ENCODE data around the gene CFAP74.
A peak's percentile ranks its signal among the peaks of the same experiment; 100 is the strongest.

CFAP74 gene

DNA sequence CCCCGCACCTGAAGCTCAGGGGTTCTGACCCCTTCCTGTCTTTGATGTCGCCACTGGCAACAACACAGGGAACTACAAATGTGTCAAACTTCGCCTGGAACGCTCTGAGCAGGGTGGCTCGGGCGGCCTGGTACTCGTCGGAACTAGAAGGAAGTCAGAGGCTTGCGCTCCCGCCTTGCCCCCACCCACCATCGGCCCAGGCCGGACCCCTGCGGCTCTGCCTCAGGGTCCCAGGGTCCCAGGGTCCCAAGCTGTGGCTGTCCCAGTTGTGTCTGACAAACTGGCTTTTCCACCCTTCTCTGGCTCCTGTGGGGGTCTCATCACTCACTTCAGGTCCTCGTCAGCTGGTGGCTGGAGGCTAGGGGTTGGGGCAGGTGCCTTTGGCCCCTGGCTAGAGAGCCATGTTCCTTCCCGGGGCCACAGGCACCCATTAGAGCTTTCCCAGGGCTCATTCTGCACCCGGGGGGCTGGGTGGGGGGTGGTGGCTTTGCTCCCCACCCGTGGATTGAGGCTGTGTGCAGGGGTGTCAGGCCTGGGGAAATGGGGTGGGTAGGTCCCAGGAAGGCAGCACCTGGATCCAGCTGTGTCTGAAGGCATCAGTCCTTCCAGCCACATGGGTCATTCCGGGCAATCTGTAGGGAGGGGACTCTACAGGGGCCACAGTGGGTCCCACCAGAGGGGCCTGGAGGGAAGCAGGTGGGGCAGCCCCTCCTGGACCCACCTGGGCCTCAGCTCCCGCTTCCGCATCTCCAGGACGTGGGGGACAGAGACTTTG, 76.5 kb downstream of the CFAP74 start:
- Histone ChIP-seq H3K9ac (ENCODE audit: low read length) (no peak overlapping the region), H3K4me1 (ENCODE audit: control insufficient read depth, insufficient read depth, low read length) (no peaks in the 10 kb centered on the region), H3K27ac (ENCODE audit: low read depth, low read length) (no peak overlapping the region), H3K27me3 (ENCODE audit: control insufficient read depth, insufficient read depth, low read length) (no peaks in the 10 kb centered on the region), H3K36me3 (ENCODE audit: control insufficient read depth, insufficient read depth, low read length) (no peaks in the 10 kb centered on the region), H3K4me3 (ENCODE audit: low read length) (no peak overlapping the region)

DNA sequence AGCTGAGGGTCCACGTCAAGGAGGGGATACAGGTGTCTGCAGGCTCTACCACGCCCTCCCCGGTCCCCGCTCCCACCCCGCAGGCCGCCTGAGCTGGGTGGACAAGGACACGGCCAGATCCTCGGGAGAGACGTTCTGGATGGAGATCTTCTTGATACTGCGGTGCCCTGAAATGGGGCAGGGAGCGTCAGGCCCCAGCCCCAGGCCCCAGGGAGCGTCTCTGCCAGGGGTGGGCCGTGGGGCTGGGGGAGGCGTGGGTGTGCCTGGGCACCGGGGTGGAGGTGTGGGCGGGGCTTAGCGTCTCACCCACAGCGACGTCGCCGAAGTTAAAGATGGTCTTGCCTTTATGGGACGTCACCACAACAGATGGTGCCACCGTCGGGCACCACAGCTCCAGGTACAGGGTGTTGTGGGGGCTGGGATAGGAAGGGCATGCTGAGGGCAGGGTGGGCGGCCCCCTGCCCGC, 77.2 kb downstream of the CFAP74 start:
- H3K36me3 ChIP-seq (ENCODE audit: control insufficient read depth, insufficient read depth, low read length) = no peaks in the 10 kb centered on the region
- H3K27ac ChIP-seq (ENCODE audit: low read depth, low read length) = no peak overlapping the region
- no peaks in the 10 kb centered on the region for H3K27me3 ChIP-seq (ENCODE audit: control insufficient read depth, insufficient read depth, low read length)
- no peaks in the 10 kb centered on the region for H3K4me1 ChIP-seq (ENCODE audit: control insufficient read depth, insufficient read depth, low read length)
- H3K4me3 ChIP-seq (ENCODE audit: low read length) = no peak overlapping the region
- no peak overlapping the region for H3K9ac ChIP-seq (ENCODE audit: low read length)

DNA sequence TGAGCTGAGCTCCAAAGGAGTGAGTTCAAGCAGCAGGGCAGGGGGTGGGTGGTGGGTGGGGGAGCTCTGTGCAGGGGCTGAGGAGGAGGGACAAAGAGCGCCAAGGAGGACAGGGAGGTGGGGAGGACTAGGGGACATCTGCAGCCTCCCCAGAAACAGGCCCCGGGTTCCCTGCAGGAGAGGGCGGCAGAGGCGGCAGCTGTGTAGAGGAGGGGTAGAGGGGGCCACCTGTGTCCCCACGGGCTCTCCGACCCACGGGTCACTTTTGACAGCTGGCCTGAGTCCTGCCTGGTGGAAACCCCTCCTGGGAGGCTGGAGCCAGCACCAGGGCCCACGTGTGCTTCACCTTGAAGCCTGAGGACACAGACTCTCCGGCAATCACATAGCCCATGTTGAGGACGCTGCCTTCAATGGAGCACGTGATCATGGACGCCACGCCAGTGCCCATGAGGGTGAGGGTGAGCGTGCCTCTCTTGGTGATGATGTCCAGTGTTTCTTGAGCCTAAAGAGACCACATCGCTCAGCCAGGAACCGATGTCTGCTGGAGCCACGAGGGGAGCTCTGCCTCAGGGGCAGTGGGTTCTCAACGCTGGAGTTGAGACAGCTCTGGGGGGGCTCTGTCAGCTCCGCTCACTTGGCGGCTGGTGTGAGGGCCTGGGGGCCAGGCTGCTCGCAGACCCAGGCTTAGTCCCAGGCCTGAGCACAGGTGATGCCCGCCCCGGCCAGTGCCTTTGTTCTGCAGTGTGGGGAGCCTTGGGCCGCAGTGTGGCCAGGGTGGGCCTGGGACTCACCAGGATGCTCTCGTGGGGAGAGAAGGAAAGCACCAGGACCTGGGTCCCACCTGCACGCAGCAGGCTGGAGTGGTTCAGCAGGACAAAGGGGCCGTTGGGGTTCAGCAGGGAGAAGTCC, 77.9 kb downstream of the CFAP74 start:
- H3K27me3 ChIP-seq (ENCODE audit: control insufficient read depth, insufficient read depth, low read length) = no peaks in the 10 kb centered on the region
- no peaks in the 10 kb centered on the region for H3K36me3 ChIP-seq (ENCODE audit: control insufficient read depth, insufficient read depth, low read length)
- H3K4me1 ChIP-seq (ENCODE audit: control insufficient read depth, insufficient read depth, low read length) = no peaks in the 10 kb centered on the region
- no peak overlapping the region for H3K27ac ChIP-seq (ENCODE audit: low read depth, low read length)
- H3K4me3 ChIP-seq (ENCODE audit: low read length) = no peak overlapping the region
- no peak overlapping the region for H3K9ac ChIP-seq (ENCODE audit: low read length)

DNA sequence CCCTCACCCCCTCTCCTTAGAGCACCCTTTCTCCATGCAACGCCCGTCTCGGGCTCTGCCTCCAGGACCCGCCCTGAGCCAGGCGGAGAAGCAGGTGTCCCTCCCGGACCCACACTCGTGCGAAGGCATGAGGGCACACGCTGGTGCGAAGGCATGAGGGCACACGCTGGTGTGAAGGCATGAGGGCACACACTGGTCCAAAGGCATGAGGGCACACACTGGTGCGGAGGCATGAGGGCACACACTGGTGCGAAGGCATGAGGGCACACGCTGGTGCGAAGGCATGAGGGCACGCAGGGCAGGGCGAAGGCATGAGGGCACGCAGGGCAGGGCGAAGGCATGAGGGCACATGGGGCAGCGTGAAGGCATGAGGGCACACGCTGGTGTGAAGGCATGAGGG, 78.7 kb downstream of the CFAP74 start:
- H3K9ac ChIP-seq (ENCODE audit: low read length) = no peak overlapping the region
- H3K27ac ChIP-seq (ENCODE audit: low read depth, low read length) = no peak overlapping the region
- H3K27me3 ChIP-seq (ENCODE audit: control insufficient read depth, insufficient read depth, low read length) = no peaks in the 10 kb centered on the region
- H3K36me3 ChIP-seq (ENCODE audit: control insufficient read depth, insufficient read depth, low read length) = no peaks in the 10 kb centered on the region
- no peaks in the 10 kb centered on the region for H3K4me1 ChIP-seq (ENCODE audit: control insufficient read depth, insufficient read depth, low read length)
- H3K4me3 ChIP-seq (ENCODE audit: low read length) = no peak overlapping the region

DNA sequence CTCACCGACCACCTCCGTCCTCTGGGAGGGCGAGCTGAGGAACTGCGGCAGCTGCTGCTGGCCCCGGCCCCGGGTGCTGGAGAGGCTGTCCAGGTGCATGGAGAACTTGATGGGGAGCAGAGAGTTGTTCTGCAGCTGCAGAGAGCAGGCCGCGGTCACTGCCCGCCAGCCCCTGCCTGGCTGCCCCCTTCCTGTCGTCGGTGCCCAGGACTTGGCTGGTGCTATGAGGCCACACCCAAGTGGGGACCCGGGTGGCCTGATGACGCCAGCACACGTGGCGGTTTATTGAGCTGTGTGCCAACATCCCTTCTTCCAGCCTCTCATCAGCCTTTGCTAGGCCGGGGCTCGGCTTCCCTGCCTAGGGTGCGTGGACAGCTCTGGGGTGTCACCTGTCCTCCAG, 79.2 kb downstream of the CFAP74 start:
- Histone ChIP-seq H3K36me3 (ENCODE audit: control insufficient read depth, insufficient read depth, low read length) (no peaks in the 10 kb centered on the region), H3K4me1 (ENCODE audit: control insufficient read depth, insufficient read depth, low read length) (no peaks in the 10 kb centered on the region)

DNA sequence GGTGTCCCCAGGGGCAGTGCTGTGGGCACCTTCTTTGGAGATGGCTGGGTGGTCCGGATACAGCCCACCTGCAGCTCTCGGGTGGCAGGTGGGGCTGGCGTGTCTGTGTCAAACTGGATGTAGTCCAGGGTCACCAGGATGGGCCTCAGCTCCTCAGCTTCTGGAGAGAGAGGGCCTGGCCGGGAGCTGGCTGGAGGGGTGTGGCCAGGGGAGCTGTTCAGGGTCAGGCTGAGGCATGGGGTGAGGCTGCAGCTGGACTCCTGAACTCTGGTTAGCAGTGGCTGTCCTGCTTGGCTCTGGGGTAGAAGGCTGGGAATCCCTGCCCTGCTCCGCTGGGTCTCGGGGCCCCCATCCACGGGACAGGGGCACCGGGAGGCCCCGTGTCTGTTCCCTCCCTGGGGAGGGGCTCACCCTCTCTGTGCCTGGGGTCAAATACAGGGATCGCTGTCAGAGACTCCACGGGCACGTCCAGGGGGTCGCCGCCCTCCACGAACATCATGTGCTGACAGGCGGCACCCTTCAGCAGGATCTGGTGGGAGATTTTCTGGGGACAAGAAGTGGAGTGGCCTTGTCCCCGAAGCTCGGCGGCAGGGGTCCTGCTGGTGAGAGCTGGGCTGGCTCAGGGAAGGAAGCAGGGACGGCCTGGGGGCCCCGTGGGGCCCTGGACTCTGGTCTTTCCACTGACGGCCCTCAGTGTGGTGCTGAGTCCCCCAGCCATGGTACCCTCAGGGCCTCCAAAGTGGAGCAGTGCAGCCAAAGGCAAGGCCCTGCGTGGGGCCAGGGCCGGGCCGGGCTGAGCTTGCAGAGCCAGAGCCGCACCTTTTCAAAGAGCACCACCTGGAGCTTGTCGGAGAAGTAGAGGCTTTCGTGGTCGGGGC, 80.4 kb downstream of the CFAP74 start:
- H3K27me3 ChIP-seq (ENCODE audit: control insufficient read depth, insufficient read depth, low read length) = no peaks in the 10 kb centered on the region
- H3K4me3 ChIP-seq (ENCODE audit: low read length) = no peak overlapping the region
- peaks cover 7% of the 10 kb centered on the region for H3K4me1 ChIP-seq (ENCODE audit: control insufficient read depth, insufficient read depth, low read length)
- H3K27ac ChIP-seq (ENCODE audit: low read depth, low read length) = no peak overlapping the region
- H3K36me3 ChIP-seq (ENCODE audit: control insufficient read depth, insufficient read depth, low read length) = no peaks in the 10 kb centered on the region
- H3K9ac ChIP-seq (ENCODE audit: low read length) = no peak overlapping the region

More for the DNA sequence above, 79.2 kb downstream of the CFAP74 start:
- H3K27me3 ChIP-seq (ENCODE audit: control insufficient read depth, insufficient read depth, low read length) = no peaks in the 10 kb centered on the region
- no peak overlapping the region for H3K27ac ChIP-seq (ENCODE audit: low read depth, low read length)
- no peak overlapping the region for H3K9ac ChIP-seq (ENCODE audit: low read length)
- H3K4me3 ChIP-seq (ENCODE audit: low read length) = no peak overlapping the region

DNA sequence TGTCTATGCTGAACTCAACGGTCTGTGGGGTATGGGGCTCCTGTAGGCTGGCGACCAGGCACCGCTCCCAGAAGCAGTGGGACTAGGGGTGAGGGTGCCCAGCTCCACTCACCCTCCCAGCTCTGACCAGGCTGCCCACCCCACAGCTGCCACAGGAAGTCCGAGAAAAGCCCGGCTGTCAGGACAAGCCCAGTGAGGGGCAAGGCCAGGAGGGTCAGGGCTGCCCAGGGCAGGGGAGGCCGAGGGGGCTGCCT, 81.0 kb downstream of the CFAP74 start:
- H3K27me3 ChIP-seq (ENCODE audit: control insufficient read depth, insufficient read depth, low read length) = no peaks in the 10 kb centered on the region
- no peaks in the 10 kb centered on the region for H3K36me3 ChIP-seq (ENCODE audit: control insufficient read depth, insufficient read depth, low read length)
- H3K27ac ChIP-seq (ENCODE audit: low read depth, low read length) = no peak overlapping the region
- H3K4me1 ChIP-seq (ENCODE audit: control insufficient read depth, insufficient read depth, low read length) = peaks cover 9% of the 10 kb centered on the region
- no peak overlapping the region for H3K4me3 ChIP-seq (ENCODE audit: low read length)
- H3K9ac ChIP-seq (ENCODE audit: low read length) = no peak overlapping the region

DNA sequence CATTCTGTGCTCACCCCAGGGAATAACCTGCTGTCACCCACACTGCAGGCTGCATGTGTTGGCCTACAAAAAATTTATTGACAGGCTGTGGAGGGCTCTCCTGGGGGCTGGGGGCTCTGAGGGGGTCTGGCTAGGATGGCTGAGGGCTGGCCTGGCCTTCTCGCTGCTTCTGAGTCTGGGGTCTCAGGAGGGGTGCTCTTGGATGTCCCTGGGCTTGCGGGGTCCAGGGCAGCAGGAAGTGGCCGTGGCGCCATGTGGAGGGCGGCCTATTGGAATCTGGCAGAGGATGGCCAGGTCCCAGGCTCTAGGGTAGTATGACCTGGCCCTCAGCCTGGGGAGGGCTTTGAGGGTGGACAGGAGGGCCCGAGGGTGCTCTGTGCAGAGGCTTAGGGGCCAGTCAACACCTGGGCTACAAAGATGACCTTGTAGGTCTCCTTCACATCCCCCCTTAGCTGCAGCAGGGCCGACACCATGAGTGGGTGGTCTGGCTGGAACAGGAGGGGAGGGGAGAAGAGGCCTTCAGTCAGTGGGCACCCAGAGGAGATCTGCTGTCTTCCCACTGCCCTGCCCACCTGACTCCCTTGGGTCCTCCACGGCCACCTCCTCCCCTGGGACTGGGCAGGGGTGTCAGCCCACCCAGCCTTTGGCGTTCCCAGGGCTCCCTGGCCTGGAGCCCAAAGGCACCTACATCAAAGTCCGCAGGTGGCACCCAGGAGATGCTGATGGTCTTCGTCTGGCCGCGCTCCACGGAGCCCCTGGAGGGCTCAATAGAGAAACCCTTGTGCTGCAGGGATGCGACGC, 81.5 kb downstream of the CFAP74 start:
- peaks cover 9% of the 10 kb centered on the region for H3K4me1 ChIP-seq (ENCODE audit: control insufficient read depth, insufficient read depth, low read length)
- H3K36me3 ChIP-seq (ENCODE audit: control insufficient read depth, insufficient read depth, low read length) = no peaks in the 10 kb centered on the region
- H3K4me3 ChIP-seq (ENCODE audit: low read length) = no peak overlapping the region
- no peaks in the 10 kb centered on the region for H3K27me3 ChIP-seq (ENCODE audit: control insufficient read depth, insufficient read depth, low read length)
- H3K9ac ChIP-seq (ENCODE audit: low read length) = no peak overlapping the region
- H3K27ac ChIP-seq (ENCODE audit: low read depth, low read length) = no peak overlapping the region

DNA sequence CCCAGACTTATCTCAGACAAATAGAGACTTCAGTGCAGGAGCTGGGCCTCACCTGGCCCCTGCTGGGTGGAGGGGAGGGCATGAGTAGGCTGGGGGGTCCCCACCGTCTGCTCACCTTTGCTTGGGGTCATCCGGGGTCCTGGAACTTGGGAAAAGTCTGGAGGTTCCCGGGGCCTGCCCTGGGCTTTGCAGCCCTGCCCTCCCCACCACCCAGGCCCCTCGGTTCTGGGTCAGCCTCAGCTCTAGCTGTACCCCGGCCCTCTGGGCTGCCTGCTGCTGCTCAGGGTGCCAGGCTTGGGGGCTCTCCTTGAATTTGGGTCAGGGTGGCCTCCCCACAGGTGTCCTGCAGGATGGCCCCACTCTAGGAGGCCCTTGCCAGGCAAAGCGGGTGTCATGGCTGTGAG, 82.1 kb downstream of the CFAP74 start:
- Histone ChIP-seq H3K9ac (ENCODE audit: low read length) (no peak overlapping the region), H3K4me3 (ENCODE audit: low read length) (no peak overlapping the region), H3K4me1 (ENCODE audit: control insufficient read depth, insufficient read depth, low read length) (peaks cover 9% of the 10 kb centered on the region), H3K27ac (ENCODE audit: low read depth, low read length) (no peak overlapping the region), H3K36me3 (ENCODE audit: control insufficient read depth, insufficient read depth, low read length) (no peaks in the 10 kb centered on the region), H3K27me3 (ENCODE audit: control insufficient read depth, insufficient read depth, low read length) (no peaks in the 10 kb centered on the region)

DNA sequence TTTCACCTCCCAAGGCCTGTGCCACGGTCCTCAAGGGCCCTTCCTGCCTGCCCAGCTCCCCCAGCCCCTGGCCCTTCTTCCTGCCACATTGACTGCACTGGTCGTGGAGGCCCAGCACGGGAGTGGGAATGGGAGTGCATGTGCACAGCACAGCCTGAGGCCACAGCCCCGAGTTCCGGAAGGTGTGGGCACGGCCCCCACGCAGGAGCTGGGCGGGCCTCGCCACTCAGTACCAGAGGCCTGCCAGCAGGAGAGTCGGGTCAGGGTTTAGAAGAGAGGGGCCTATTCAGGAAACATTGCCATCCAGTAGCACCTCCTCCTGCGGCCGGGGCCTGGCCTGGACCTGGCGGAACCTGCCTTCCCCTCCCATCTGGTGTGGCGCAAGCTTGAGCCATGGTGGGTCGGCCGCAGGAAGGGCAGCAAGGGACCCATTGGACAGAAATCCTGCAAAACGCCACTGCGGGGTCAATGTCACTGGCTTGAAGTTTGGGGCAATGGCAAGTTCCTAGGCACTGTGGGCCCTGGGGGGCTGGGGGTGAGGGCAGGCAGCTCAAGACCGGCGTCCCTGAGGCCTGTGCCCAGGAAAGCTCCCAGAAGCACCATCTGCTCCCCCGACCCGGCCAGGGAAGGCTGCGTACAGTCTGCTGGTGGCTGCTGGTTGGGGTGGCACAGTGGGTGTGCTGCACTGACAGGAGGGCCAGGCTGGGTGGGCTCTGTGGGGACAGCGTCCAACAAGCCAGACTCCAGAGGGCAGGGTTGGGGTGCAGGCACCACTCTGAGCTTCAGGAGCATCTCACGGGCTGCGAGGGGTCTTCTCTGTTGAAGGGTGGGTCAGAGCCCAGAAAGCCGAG, 82.8 kb downstream of the CFAP74 start:
- H3K9ac ChIP-seq (ENCODE audit: low read length) = no peak overlapping the region
- peaks cover 9% of the 10 kb centered on the region for H3K4me1 ChIP-seq (ENCODE audit: control insufficient read depth, insufficient read depth, low read length)
- H3K27me3 ChIP-seq (ENCODE audit: control insufficient read depth, insufficient read depth, low read length) = no peaks in the 10 kb centered on the region
- no peak overlapping the region for H3K27ac ChIP-seq (ENCODE audit: low read depth, low read length)
- H3K36me3 ChIP-seq (ENCODE audit: control insufficient read depth, insufficient read depth, low read length) = no peaks in the 10 kb centered on the region
- no peak overlapping the region for H3K4me3 ChIP-seq (ENCODE audit: low read length)

DNA sequence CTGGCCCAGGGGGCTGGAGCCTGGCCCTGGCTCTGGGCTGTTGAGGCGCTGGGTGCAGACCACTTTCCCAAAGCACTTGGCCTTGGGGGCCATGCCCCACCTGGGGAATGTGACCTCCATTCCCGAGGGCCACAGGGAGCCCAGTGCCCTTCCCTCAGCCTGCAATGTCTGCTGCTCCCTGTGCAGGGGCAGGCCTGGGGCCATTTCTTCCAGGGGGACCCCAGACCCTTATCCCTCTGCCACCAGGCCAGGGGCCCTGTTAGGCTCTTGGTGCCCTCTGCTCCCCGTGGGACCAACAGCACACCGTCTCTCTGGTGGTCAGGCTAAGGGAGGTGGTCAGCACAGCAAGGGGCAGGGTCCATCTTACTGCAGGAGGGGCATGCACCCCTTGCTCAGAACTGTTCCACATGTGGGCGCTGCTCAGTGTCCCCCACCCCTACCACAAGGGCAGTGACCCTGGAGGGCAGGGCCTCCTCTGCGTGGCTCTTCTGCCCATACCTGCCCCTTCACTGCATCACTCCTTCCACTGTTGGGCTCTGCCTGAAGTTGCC, 83.5 kb downstream of the CFAP74 start:
- Histone ChIP-seq H3K4me1 (ENCODE audit: control insufficient read depth, insufficient read depth, low read length) (peaks cover 9% of the 10 kb centered on the region), H3K9ac (ENCODE audit: low read length) (no peak overlapping the region), H3K36me3 (ENCODE audit: control insufficient read depth, insufficient read depth, low read length) (no peaks in the 10 kb centered on the region), H3K27me3 (ENCODE audit: control insufficient read depth, insufficient read depth, low read length) (no peaks in the 10 kb centered on the region), H3K27ac (ENCODE audit: low read depth, low read length) (no peak overlapping the region), H3K4me3 (ENCODE audit: low read length) (peak overlapping the region; percentile 32)

All from rectal smooth muscle tissue (tissue), 1 donor.